ENCODE results near the gene CRACDL.

Gene CRACDL

DNA sequence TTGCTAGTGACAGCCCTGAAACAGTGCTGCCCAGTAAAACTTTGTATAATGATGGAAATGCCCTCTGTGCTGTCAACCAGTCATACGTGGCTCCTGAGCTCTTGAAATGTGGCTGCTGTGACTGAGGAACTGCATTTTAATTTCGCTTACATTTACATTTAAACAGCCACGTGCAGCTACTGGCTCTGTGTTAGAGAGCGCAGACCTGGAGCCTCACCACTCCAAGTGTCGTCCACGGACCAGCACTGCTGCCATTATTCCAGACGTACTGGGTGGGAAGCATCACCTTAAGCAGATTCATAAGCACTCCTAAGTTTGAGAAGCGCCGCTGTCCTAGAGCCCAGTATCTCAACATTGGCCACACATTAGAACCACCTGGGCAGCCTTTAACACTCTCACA is 128.1 kb downstream of the CRACDL start:
- no peak overlapping the region for H3K4me3 ChIP-seq (replicated peaks; ENCODE audit: insufficient read depth, low read length)
- H3K27ac ChIP-seq (replicated peaks): peak overlapping the region; percentile 98
- no peak for DNase-seq (ENCODE audit: low read depth in 1 of 2, low spot score in 1 of 2)
- TF ChIP-seq, protein P1, sequence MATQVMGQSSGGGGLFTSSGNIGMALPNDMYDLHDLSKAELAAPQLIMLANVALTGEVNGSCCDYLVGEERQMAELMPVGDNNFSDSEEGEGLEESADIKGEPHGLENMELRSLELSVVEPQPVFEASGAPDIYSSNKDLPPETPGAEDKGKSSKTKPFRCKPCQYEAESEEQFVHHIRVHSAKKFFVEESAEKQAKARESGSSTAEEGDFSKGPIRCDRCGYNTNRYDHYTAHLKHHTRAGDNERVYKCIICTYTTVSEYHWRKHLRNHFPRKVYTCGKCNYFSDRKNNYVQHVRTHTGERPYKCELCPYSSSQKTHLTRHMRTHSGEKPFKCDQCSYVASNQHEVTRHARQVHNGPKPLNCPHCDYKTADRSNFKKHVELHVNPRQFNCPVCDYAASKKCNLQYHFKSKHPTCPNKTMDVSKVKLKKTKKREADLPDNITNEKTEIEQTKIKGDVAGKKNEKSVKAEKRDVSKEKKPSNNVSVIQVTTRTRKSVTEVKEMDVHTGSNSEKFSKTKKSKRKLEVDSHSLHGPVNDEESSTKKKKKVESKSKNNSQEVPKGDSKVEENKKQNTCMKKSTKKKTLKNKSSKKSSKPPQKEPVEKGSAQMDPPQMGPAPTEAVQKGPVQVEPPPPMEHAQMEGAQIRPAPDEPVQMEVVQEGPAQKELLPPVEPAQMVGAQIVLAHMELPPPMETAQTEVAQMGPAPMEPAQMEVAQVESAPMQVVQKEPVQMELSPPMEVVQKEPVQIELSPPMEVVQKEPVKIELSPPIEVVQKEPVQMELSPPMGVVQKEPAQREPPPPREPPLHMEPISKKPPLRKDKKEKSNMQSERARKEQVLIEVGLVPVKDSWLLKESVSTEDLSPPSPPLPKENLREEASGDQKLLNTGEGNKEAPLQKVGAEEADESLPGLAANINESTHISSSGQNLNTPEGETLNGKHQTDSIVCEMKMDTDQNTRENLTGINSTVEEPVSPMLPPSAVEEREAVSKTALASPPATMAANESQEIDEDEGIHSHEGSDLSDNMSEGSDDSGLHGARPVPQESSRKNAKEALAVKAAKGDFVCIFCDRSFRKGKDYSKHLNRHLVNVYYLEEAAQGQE (IDR thresholded peaks at IDR 0.05; ENCODE audit: insufficient replicate concordance, low read depth): no peak
- TF ChIP-seq SPI1 (IDR thresholded peaks at IDR 0.05; ENCODE audit: borderline replicate concordance, low read depth) (no peak), GABPA (IDR thresholded peaks at IDR 0.05; ENCODE audit: low read depth) (no peak), POLR2AphosphoS5 (IDR thresholded peaks at IDR 0.05; ENCODE audit: low read depth) (no peak)
- TF ChIP-seq, protein P2, sequence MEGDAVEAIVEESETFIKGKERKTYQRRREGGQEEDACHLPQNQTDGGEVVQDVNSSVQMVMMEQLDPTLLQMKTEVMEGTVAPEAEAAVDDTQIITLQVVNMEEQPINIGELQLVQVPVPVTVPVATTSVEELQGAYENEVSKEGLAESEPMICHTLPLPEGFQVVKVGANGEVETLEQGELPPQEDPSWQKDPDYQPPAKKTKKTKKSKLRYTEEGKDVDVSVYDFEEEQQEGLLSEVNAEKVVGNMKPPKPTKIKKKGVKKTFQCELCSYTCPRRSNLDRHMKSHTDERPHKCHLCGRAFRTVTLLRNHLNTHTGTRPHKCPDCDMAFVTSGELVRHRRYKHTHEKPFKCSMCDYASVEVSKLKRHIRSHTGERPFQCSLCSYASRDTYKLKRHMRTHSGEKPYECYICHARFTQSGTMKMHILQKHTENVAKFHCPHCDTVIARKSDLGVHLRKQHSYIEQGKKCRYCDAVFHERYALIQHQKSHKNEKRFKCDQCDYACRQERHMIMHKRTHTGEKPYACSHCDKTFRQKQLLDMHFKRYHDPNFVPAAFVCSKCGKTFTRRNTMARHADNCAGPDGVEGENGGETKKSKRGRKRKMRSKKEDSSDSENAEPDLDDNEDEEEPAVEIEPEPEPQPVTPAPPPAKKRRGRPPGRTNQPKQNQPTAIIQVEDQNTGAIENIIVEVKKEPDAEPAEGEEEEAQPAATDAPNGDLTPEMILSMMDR (IDR thresholded peaks at IDR 0.05; ENCODE audit: insufficient read depth, low read length): no peak
- H3K27me3 ChIP-seq (ENCODE audit: insufficient read depth, poor library complexity, severe bottlenecking): no peaks in the 10 kb centered on the region

DNA sequence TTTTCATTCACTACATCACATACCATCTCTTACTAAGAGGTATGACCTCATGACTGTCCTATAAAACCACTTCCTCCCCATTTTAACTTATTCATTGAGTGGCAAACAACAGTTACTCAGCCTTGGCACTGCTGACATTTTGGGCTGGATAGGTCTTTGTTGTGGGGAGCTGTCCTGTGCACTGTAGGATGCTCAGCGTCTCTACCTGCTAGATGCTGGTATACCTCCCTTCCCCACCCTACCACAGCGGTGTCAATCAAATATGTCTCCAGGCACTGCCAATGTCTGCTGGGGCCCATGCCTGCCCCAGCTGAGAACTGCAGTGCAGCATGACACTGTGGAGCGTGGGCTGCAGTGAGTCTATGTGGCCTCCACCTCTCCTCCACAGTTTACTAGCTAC is 128.8 kb downstream of the CRACDL start:
- no peak for DNase-seq (ENCODE audit: low read depth in 1 of 2, low spot score in 1 of 2)
- TF ChIP-seq SPI1 (IDR thresholded peaks at IDR 0.05; ENCODE audit: borderline replicate concordance, low read depth): peak; percentile 65
- TF ChIP-seq, protein P1 (IDR thresholded peaks at IDR 0.05; ENCODE audit: insufficient replicate concordance, low read depth): no peak
- peak overlapping the region; percentile 98 for H3K27ac ChIP-seq (replicated peaks)

DNA sequence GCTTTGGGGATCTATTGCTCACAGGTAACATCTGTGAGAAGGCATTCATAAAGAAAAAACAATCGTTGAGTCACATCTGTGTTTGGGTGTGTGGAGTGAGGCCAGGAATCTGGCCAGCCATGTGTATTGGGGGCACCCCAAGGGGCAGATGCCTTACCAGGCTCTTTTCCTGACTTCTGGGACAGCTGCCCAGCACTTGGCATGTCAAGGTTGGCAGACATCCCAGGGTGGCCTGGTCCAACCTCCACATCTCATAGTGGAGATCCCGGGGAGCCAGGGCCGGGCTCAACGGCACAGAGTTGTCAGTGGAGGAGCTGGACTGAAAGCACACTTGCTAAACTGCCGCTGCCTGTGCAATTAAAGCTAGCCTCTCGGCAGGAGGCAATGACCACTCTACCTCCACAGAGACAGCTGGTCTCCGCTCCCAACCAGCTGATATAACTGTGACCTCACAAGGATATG is 129.8 kb downstream of the CRACDL start:
- TF ChIP-seq SPI1 (IDR thresholded peaks at IDR 0.05; ENCODE audit: borderline replicate concordance, low read depth) (no peak), POLR2AphosphoS5 (IDR thresholded peaks at IDR 0.05; ENCODE audit: low read depth) (no peak), GABPA (IDR thresholded peaks at IDR 0.05; ENCODE audit: low read depth) (no peak)
- TF ChIP-seq, protein P2 (IDR thresholded peaks at IDR 0.05; ENCODE audit: insufficient read depth, low read length): no peak
- TF ChIP-seq, protein P1 (IDR thresholded peaks at IDR 0.05; ENCODE audit: insufficient replicate concordance, low read depth): no peak
- no peaks in the 10 kb centered on the region for H3K27me3 ChIP-seq (ENCODE audit: insufficient read depth, poor library complexity, severe bottlenecking)
- no peak for DNase-seq (ENCODE audit: low read depth in 1 of 2, low spot score in 1 of 2)
- H3K27ac ChIP-seq (replicated peaks): peak overlapping the region; percentile 98
- no peak overlapping the region for H3K4me3 ChIP-seq (replicated peaks; ENCODE audit: insufficient read depth, low read length)

More for the DNA sequence above, 128.8 kb downstream of the CRACDL start:
- Histone ChIP-seq H3K27me3 (ENCODE audit: insufficient read depth, poor library complexity, severe bottlenecking) (no peaks in the 10 kb centered on the region), H3K4me3 (replicated peaks; ENCODE audit: insufficient read depth, low read length) (no peak overlapping the region)
